T-helper 1 cell treated with Interleukin-12 subunit alpha and Interleukin-12 subunit beta and Interleukin-4 antibody, amounts not matched to agents 30 μg/mL and 1 μg/mL, for 36 hours (primary cell): ENCODE measurements around the gene IPCEF1.
"Not testable (repeated sequence)": the region's sequence is repeated elsewhere in the genome, so short reads cannot be mapped to it uniquely, and the experiment has no call there.

Experiments used
- H3K27ac Mint-ChIP-seq: one replicate; pipeline ENCODE4 v1.8.0; 2021; ENCODE audit warnings: mild to moderate bottlenecking, mixed read lengths
- H3K27me3 Mint-ChIP-seq: one replicate; pipeline ENCODE4 v1.8.0; 2021; ENCODE audit warnings: low read depth, mixed read lengths
- H3K36me3 Mint-ChIP-seq: one replicate; pipeline ENCODE4 v1.8.0; 2021; ENCODE audit warnings: low read depth, mixed read lengths
- H3K4me1 Mint-ChIP-seq: one replicate; pipeline ENCODE4 v1.8.0; 2021; ENCODE audit warnings: low read depth, mixed read lengths
- H3K4me3 Mint-ChIP-seq: one replicate; pipeline ENCODE4 v1.8.0; 2021; ENCODE audit warnings: mild to moderate bottlenecking, moderate library complexity, mixed read lengths
- H3K9me3 Mint-ChIP-seq: one replicate; pipeline ENCODE4 v1.8.0; 2021; ENCODE audit warnings: mixed read lengths

IPCEF1 gene

DNA sequence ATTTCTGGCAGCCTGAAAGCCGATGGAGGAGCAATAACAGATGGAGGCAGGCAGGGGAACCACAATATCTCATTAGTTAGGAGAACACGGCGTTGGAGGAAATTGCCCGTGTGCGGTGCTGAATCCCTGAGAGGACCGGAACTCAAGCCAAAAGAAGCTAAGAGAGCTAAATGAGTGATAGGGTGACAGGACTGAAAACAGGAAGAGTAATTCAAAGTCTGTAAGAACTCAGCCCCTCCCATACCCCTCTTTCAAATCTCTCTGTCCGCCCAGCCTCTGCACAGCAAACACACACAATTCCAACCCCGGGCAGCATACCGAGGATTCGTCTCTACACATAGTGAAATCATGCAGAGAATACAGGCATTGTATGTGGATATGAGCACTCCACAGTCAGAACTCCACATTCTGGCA is 2.6 kb upstream of the IPCEF1 start:
- Mint-ChIP-seq H3K36me3 (no peaks in the 10 kb centered on the region), H3K4me1 (peaks cover 1% of the 10 kb centered on the region), H3K27ac (no peak overlapping the region), H3K4me3 (no peak overlapping the region), H3K27me3 (peaks cover 35% of the 10 kb centered on the region), H3K9me3 (no peaks in the 10 kb centered on the region)

DNA sequence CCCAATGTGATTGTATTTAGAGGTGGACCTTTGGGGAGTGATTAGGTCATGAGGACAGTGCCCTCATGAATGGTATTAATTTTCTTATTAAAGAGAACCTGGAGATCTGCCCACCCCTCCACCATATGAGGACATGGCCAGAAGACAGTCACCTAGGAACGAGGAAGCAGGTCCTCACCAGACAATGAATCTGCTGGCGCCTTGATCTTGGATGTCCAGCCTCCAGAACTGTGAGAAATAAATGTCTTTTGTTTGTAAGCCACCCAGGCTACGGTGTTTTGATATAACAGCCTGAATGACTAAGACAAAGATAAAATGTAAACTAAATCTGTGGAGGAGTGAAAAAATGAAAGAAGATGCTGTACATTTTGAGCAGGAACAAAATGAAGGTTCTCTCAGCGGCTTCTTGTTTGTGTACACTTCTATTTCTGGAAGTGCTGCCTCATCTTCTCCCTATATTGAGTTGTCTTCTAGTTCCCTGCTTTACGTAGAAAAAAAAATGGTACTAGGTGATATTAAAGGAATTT is 1.5 kb upstream of the IPCEF1 start:
- Mint-ChIP-seq H3K27me3 (peaks cover 39% of the 10 kb centered on the region), H3K4me1 (peaks cover 1% of the 10 kb centered on the region), H3K36me3 (no peaks in the 10 kb centered on the region), H3K4me3 (no peak overlapping the region), H3K27ac (no peak overlapping the region), H3K9me3 (no peaks in the 10 kb centered on the region)

DNA sequence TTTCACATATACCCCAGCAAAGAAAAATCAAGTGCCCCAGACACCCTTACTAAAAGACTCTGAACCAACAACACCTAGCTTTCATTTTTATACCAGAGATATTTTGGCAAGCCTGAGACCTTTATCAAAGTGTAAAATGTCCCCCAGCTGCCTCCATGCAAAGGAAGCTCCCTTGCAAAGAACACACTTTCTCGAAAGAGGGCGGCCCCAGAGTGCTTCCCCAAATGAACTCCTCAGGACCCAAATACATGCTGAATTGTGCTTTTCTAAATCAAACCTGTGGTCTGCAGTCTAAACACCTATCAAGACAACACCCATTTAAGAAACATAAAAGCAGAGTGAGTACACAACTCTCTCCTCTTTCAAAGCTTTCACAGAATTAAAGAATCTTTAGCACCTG is 490 bp downstream of the IPCEF1 start:
- H3K36me3 Mint-ChIP-seq = no peaks in the 10 kb centered on the region
- no peak overlapping the region for H3K27ac Mint-ChIP-seq
- peaks cover 3% of the 10 kb centered on the region for H3K4me1 Mint-ChIP-seq
- H3K27me3 Mint-ChIP-seq = peaks cover 43% of the 10 kb centered on the region
- H3K4me3 Mint-ChIP-seq = no peak overlapping the region
- no peaks in the 10 kb centered on the region for H3K9me3 Mint-ChIP-seq

DNA sequence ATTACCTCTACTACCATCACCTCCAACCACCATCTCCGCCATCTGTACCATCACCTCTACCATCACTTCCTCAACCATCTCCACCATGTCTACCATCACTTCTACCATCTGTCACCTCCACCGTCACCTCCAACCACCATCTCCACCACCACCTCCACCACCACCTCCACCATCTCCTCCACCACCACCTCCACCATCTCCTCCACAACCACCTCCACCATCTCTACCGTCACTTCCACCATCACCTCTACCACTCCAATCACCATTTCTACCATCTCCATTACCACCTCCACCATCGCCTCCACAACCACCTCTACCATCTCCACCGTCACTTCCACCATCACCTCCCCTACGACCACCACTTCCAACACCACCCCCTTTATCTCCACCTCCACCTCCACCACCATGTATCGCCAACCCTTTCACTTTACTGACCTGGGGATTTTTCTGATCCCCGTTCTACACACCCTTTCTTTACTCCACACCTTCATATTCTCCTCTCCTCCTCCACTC is 2.3 kb downstream of the IPCEF1 start:
- no peaks in the 10 kb centered on the region for H3K36me3 Mint-ChIP-seq
- H3K9me3 Mint-ChIP-seq = no peaks in the 10 kb centered on the region
- peaks cover 38% of the 10 kb centered on the region for H3K27me3 Mint-ChIP-seq
- no peak overlapping the region for H3K27ac Mint-ChIP-seq
- H3K4me3 Mint-ChIP-seq = no peak overlapping the region
- H3K4me1 Mint-ChIP-seq = peaks cover 3% of the 10 kb centered on the region

DNA sequence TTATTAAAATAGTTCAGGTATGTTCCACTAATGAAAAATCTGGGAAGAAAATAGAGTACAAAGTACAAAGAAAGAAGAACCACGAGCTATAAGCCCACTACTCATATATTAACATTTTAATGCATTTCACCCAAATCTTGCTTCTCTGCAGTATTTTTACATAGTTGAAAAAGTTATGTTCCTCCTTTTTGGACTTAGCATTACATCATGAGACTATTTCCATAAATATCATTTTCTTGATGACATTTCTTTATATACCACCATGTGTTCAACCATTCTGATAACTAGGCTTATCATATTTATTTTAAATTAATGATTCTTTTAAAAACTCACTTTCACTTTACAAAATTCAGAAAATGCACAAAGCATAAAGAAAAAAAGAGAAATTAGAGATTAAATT is 3.0 kb downstream of the IPCEF1 start:
- peaks cover 32% of the 10 kb centered on the region for H3K27me3 Mint-ChIP-seq

DNA sequence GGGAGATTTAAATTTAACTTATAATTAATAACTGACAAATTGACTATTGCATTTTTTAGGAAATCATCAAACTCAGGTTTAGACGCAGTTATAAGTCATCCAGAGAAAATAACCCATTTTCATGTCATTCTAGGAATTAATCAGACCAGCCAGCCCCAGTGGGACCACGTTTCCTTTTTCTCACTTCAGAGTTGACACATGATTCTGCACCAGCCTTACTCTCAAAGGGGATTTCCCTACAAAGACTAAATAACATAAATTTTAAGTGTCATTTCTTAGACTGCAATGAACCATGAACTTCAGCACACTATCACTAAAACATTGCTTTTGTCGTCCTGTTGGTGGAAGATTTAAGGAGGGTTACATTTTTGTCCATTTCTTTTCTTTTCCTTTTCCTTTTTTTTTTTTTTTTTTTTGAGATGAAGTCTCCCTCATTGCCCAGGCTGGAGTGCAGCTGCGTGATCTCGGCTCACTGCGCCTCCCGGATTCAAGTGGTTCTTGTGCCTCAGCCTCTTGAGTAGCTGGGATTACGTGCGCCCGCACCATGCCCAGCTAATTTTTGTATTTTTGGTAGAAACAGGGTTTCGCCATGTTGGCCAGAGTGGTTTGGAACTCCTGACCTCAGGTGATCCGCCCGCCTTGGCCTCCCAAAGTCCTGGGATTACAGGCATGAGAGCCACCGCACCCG is 3.6 kb downstream of the IPCEF1 start:
- no peak overlapping the region for H3K4me3 Mint-ChIP-seq
- no peaks in the 10 kb centered on the region for H3K36me3 Mint-ChIP-seq
- peaks cover 3% of the 10 kb centered on the region for H3K4me1 Mint-ChIP-seq
- H3K9me3 Mint-ChIP-seq = peaks cover 4% of the 10 kb centered on the region
- H3K27me3 Mint-ChIP-seq = peaks cover 29% of the 10 kb centered on the region
- H3K27ac Mint-ChIP-seq = no peak overlapping the region

More for the DNA sequence above, 3.0 kb downstream of the IPCEF1 start:
- no peaks in the 10 kb centered on the region for H3K36me3 Mint-ChIP-seq
- H3K27ac Mint-ChIP-seq = no peak overlapping the region
- H3K4me3 Mint-ChIP-seq = no peak overlapping the region
- H3K4me1 Mint-ChIP-seq = peaks cover 3% of the 10 kb centered on the region
- peaks cover under 1% of the 10 kb centered on the region for H3K9me3 Mint-ChIP-seq

DNA sequence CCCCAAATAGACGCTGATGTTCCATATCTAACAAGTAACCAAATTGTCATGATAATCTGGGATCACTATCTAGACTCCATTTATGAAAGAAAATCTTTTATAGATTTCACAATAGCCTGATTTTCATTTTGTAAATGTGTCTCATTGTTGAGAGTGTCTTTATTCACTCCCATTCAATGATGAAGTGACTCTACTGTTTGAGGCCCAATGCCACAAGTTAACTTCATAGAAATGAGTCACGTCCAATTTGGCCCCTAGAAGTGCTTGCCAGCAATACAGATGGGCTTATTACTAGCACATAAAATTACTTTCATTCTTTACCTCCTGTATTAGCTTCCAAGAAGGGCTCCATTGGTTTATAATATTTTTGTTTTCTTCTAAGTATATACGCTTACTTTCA is 6.3 kb downstream of the IPCEF1 start:
- peaks cover 3% of the 10 kb centered on the region for H3K4me1 Mint-ChIP-seq
- peaks cover 21% of the 10 kb centered on the region for H3K27me3 Mint-ChIP-seq
- peaks cover 14% of the 10 kb centered on the region for H3K9me3 Mint-ChIP-seq
- H3K4me3 Mint-ChIP-seq = no peak overlapping the region
- H3K36me3 Mint-ChIP-seq = no peaks in the 10 kb centered on the region
- H3K27ac Mint-ChIP-seq = no peak overlapping the region

DNA sequence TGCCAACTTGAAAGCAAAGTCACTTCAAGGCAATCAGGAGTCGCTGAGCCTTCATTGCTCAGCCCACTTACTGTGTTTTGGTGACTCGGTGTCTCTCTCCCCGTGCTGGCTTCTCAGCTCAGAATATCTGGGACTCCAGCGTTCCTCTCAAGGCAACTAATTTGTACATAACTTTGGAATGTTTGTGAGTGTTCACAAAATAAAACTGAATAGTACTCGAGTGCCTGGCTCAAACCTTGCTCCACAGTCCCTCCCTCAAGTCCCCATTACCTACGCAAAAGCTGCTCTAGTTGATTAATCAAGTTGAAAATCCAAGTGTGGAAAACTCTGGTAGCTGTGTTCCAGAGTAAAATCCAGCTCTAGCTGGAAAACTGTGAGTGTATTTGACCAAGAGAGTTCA is 8.6 kb downstream of the IPCEF1 start:
- Mint-ChIP-seq H3K4me1 (peaks cover 1% of the 10 kb centered on the region), H3K36me3 (no peaks in the 10 kb centered on the region), H3K4me3 (no peak overlapping the region), H3K9me3 (peaks cover 20% of the 10 kb centered on the region), H3K27me3 (peaks cover 7% of the 10 kb centered on the region), H3K27ac (no peak overlapping the region)

DNA sequence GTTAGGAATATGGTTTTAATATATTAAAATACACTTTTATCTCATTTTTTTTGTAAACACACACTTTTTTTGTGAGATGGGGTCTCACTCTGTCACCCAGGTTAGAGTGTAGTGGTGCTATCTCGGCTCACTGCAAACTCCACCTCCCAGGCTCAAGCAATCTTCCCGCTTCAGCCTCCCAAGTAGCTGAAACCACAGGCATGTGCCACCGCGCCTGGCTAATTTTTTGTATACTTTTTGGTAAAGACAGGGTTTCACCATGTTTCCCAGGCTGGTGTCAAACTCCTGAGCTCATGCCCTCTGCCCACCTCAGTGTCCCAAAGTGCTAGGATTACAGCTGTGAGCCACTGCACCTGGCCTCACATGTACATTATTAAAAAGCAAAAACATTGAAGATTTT is 10.8 kb downstream of the IPCEF1 start:
- H3K27ac Mint-ChIP-seq = no peak overlapping the region
- H3K9me3 Mint-ChIP-seq = peaks cover 20% of the 10 kb centered on the region
- no peaks in the 10 kb centered on the region for H3K36me3 Mint-ChIP-seq
- H3K4me1 Mint-ChIP-seq = no peaks in the 10 kb centered on the region
- no peaks in the 10 kb centered on the region for H3K27me3 Mint-ChIP-seq
- H3K4me3 Mint-ChIP-seq = no peak overlapping the region

DNA sequence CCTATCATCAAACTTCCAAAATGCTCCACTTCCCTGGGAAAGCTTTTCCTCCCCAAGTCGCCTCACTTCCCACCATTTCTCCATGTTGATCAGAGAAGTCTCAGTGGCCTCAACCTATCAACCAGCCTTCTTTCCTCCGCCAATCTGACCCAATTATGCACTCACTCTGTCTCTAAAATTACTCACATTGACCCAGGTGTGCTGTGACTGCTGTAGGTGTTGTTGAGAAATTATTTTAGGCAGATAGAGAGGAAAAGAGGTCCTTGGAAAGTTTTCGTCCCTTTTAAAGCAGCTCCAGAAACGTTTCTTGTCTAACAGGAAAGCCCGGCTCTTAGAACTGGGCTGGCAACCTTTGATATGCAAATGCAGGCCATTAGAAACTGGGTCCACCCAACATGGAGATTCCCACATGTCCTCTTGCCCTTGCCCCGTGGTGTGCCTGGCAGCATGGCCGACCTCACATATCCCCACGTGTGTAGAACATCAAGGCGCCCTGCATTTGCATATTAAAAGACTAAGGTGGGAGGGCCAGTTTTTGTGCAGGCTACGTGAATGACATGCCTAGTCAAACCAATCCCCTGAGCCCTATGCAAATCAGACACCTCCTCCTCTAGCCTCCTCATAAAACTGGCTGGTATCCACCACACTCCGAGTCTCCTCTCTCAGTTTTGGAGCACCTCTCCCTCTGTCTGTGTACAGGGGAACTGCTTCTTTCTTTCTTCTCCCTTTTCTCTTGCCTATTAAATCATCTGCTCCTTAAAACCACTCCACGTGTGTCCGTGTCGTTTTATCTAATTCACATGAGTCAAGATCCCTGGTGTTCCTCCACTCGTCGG is 12.9 kb downstream of the IPCEF1 start:
- Mint-ChIP-seq H3K4me3 (no peak overlapping the region), H3K27ac (no peak overlapping the region), H3K9me3 (peaks cover 20% of the 10 kb centered on the region), H3K27me3 (no peaks in the 10 kb centered on the region), H3K4me1 (no peaks in the 10 kb centered on the region), H3K36me3 (no peaks in the 10 kb centered on the region)

DNA sequence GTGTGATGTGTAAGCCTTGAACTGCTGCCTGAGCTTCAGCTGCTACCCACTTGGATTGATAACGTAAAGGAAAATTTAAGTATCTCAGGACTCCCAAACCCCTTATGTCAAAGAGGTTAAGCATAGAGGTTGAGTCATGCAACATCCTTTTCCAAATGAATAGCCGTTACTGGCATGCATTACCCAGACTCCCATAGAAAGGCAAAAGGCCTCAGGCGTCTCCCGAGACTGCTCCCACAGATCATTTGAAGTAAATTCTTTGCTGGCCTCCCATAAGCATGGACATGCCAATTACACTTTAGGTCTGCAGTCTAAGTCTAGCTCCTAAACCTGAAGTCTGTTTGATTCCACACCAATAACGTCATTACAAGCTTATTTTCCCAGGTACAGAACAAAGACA is 14.7 kb downstream of the IPCEF1 start:
- Mint-ChIP-seq H3K36me3 (no peaks in the 10 kb centered on the region), H3K4me3 (no peak overlapping the region), H3K4me1 (no peaks in the 10 kb centered on the region), H3K27ac (no peak overlapping the region), H3K9me3 (peaks cover 15% of the 10 kb centered on the region), H3K27me3 (no peaks in the 10 kb centered on the region)

DNA sequence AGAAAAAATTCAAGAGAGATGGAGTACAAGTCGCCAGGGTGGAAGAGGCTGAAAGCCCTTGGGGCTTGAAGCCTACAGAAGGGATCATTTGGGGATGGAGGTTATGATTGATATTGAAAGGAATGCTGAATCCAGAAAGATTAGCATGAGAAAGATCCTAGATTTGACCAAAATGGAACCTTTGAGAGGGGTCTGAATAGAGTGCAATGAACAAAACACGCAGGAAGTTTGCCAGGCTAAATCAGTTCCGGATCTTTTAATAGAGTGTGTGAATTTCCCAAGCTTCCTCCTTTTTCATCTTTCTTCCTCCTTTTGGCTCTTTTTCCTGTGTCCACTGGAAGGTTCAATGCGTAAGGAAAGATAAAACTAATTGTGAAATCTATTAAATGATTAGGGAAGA is 15.3 kb downstream of the IPCEF1 start:
- Mint-ChIP-seq H3K27me3 (no peaks in the 10 kb centered on the region), H3K36me3 (no peaks in the 10 kb centered on the region), H3K4me3 (no peak overlapping the region), H3K9me3 (peaks cover 10% of the 10 kb centered on the region), H3K27ac (no peak overlapping the region), H3K4me1 (no peaks in the 10 kb centered on the region)

DNA sequence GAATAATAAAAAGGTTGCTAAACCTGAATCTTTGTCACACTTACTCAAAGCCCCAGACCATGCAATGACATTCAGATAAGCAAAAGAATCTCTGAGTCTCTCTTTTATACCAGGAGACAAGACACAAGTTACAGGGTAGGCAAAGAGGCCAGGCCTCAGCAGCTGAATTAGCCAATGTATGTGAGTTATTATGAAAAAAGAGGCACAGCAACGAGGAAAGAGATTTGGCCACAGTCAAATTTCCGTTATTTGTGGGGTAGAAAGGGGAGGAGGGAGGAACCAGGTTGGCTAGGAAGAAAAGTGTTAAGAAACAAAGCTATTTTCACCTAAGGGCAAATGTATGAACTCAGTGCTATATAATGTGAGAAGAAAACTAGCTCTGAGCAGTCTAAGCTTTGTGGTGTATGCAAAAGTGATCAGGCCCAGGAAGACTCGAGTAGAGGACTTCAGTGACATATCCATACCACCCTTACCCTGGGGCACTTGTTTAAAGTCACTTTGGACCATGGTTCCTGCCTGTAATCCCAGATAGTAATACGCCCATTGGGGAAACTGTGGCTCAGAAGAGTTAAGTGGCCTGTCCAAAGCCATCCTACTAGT is 19.1 kb downstream of the IPCEF1 start:
- no peaks in the 10 kb centered on the region for H3K4me1 Mint-ChIP-seq
- no peaks in the 10 kb centered on the region for H3K36me3 Mint-ChIP-seq
- H3K9me3 Mint-ChIP-seq = no peaks in the 10 kb centered on the region
- H3K27ac Mint-ChIP-seq = no peak overlapping the region
- H3K27me3 Mint-ChIP-seq = no peaks in the 10 kb centered on the region
- no peak overlapping the region for H3K4me3 Mint-ChIP-seq

DNA sequence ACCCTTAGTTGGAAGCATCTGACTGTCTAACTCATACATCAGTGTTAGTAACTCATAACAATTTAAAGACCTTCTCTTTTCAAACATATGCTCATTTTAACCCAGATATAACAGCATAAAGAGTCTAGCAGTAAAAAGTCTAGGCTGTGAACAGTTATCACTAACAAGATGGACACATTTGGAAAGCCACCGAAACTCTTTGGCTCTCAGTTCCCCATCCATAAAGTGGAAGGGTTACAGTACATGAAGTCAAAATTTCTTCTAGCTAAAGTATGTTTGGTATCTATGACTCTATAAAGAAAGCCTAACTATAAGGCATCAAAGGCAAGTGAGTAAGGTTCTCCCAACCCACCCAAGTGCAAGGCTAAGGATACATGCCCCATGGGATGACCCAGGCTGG is 22.5 kb downstream of the IPCEF1 start:
- H3K27ac Mint-ChIP-seq, H3K36me3 Mint-ChIP-seq, H3K4me1 Mint-ChIP-seq, H3K4me3 Mint-ChIP-seq, H3K27me3 Mint-ChIP-seq, H3K9me3 Mint-ChIP-seq: not testable (repeated sequence)

DNA sequence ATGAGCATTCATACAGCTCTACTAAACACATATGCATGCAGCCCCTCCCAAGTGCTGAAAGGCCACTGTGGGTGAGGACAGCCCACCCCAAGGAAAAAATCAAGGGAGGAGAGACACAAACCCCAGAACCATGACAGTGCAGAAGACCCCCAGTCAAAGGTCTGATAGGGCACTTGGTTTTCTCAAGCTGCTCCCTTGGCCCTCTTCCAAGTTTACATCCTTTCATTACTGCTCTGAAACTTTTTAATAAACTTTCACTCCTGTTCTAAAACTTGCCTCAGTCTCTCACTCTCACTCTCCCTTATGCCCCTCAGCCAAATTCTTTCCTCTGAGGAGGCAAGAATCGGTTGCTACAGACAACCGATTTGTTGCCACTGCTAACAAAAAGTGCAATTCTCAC is 24.9 kb downstream of the IPCEF1 start:
- no peaks in the 10 kb centered on the region for H3K36me3 Mint-ChIP-seq

More for the DNA sequence above, 24.9 kb downstream of the IPCEF1 start:
- Mint-ChIP-seq H3K4me3 (no peak overlapping the region), H3K27ac (no peak overlapping the region), H3K4me1 (no peaks in the 10 kb centered on the region), H3K27me3 (no peaks in the 10 kb centered on the region), H3K9me3 (no peaks in the 10 kb centered on the region)
